HEK293T (cell line): ENCODE data around the gene CHST11.

Source experiments
- BHLHE40 ChIP-seq: fragments of 450-650 bp; IDR thresholded peaks from 2 replicates; pipeline ENCODE4 v1.6.1; 2016; ENCODE audit warnings: mild to moderate bottlenecking, moderate library complexity, borderline replicate concordance
- CTBP1 ChIP-seq: fragments of 450-650 bp; IDR thresholded peaks from 2 replicates; pipeline ENCODE4 v1.6.1; 2016; ENCODE audit warnings: borderline replicate concordance
- FOXA1 ChIP-seq: fragments of 450-650 bp; IDR thresholded peaks from 2 replicates; pipeline ENCODE4 v1.6.1; 2016; ENCODE audit warnings: mild to moderate bottlenecking
- FOXK2 ChIP-seq: fragments of 450-650 bp; IDR thresholded peaks from 2 replicates; pipeline ENCODE4 v1.6.1; 2016; ENCODE audit warnings: mild to moderate bottlenecking
- FOXM1 ChIP-seq: fragments of 450-650 bp; IDR thresholded peaks from 2 replicates; pipeline ENCODE4 v1.6.1; 2017; ENCODE audit warnings: mild to moderate bottlenecking, borderline replicate concordance
- HDGF ChIP-seq: fragments of 450-650 bp; IDR thresholded peaks from 2 replicates; pipeline ENCODE4 v1.6.1; 2017; ENCODE audit warnings: antibody characterized with exemption, borderline replicate concordance
- NFRKB ChIP-seq: fragments of 450-650 bp; IDR thresholded peaks from 2 replicates; pipeline ENCODE4 v1.6.1; 2016; ENCODE audit warnings: mild to moderate bottlenecking, moderate library complexity
- SP1 ChIP-seq: fragments of 450-650 bp; IDR thresholded peaks from 2 replicates; pipeline ENCODE4 v1.6.1; 2017
- SUZ12 ChIP-seq: fragments of 450-650 bp; IDR thresholded peaks from 2 replicates; pipeline ENCODE4 v1.6.1; 2016; ENCODE audit warnings: mild to moderate bottlenecking
- TARDBP ChIP-seq: fragments of 450-650 bp; IDR thresholded peaks from 2 replicates; pipeline ENCODE4 v1.6.1; 2016
- ZNF384 ChIP-seq: fragments of 450-650 bp; IDR thresholded peaks from 2 replicates; pipeline ENCODE4 v1.6.1; 2016
- TF ChIP-seq, protein P1 (sequence below): fragments of 450-650 bp; IDR thresholded peaks from 2 replicates; pipeline ENCODE4 v1.6.1; 2016

DNA sequence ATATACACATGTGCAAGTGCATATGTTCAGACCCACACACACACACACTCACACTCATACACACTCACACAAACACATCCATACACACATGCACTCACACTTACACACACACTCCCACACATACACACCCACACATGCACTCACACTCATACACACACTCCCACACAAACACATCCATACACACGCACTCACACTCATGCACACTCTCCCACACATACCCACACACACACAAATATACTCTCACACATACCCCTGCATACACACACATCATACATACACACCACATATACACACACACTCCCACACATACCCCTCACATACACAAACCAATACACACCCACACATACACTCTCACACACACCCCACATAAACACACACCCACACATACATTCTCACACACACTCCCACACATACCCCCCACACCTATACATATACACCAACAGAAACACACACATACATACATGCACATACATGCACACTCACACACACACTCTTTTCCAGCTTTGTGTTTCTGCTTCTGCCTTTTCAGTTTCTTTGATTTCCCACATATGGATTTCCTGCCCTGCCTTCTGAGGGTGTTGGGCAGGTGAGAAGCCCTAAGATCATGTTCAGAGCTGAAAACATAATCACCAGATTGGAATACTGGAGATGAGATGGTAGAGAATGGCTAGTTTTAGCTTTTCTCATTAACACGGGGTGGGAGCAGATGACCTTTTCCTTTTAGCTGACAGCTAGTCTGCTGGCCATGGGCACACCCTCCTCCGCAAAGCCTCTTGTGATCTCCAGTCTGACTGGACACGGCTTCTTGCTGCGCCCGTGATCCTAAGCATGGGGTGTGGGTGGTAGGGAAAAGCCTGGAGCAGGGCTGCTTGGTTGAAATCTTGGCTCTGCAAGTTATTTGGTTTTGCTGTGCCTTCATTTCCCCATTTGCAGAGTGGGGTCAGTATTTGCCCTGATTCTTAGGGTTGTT lies 214.0 kb downstream of the CHST11 start:
- TF ChIP-seq FOXA1 = no peak
- no peak for TF ChIP-seq SUZ12
- TF ChIP-seq, protein P1, sequence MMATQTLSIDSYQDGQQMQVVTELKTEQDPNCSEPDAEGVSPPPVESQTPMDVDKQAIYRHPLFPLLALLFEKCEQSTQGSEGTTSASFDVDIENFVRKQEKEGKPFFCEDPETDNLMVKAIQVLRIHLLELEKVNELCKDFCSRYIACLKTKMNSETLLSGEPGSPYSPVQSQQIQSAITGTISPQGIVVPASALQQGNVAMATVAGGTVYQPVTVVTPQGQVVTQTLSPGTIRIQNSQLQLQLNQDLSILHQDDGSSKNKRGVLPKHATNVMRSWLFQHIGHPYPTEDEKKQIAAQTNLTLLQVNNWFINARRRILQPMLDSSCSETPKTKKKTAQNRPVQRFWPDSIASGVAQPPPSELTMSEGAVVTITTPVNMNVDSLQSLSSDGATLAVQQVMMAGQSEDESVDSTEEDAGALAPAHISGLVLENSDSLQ = no peak
- no peak for TF ChIP-seq SP1
- TF ChIP-seq BHLHE40 = no peak
- TF ChIP-seq HDGF = no peak
- TF ChIP-seq NFRKB = no peak
- TF ChIP-seq FOXM1 = no peak
- no peak for TF ChIP-seq CTBP1
- no peak for TF ChIP-seq TARDBP
- TF ChIP-seq ZNF384 = no peak
- TF ChIP-seq FOXK2 = no peak
